Lung (tissue), 12 donors: ENCODE measurements around the gene GRSF1. TPM values are rescaled to one million over a fixed set of nuclear protein-coding genes. Genes with fewer than 3 reads are reported as not detected.

ENCODE experiments used
- ATAC-seq: fragments of 200-7000 bp; cut with Tn5 transposase; one replicate; pipeline ENCODE4 v1.9.1; 2020; ENCODE audit warnings: moderate number of reproducible peaks; ENCODE audit not compliant: insufficient read depth, low FRiP score
- DNase-seq, 3 donors: peaks; one replicate each; pipeline ENCODE4 v3.0.0-alpha.2; 2013 to 2017
- H3K27ac ChIP-seq, 2 donors: one replicate each; pipeline ENCODE4 v1.5.1; 2013; ENCODE audit warnings: mild to moderate bottlenecking in 2 of 2, moderate library complexity in 2 of 2, control low read depth in 1 of 2, inconsistent platforms in 1 of 2, low read depth in 1 of 2, low read length in 1 of 2
- H3K27me3 ChIP-seq, 3 donors: one replicate each; pipeline ENCODE4 v1.5.1; 2013; ENCODE audit warnings: low read length in 2 of 3; ENCODE audit not compliant: control insufficient read depth in 3 of 3, insufficient read depth in 3 of 3
- H3K36me3 ChIP-seq, 4 donors: one replicate each; pipeline ENCODE4 v1.5.1; 2013; ENCODE audit warnings: low read length in 4 of 4, mild to moderate bottlenecking in 1 of 4, moderate library complexity in 1 of 4; ENCODE audit not compliant: control insufficient read depth in 4 of 4, insufficient read depth in 4 of 4
- H3K4me1 ChIP-seq, 5 donors: one replicate each; pipeline ENCODE4 v1.5.1; 2013; ENCODE audit warnings: low read length in 5 of 5, mild to moderate bottlenecking in 2 of 5, moderate library complexity in 1 of 5; ENCODE audit not compliant: control insufficient read depth in 5 of 5, insufficient read depth in 5 of 5
- H3K4me3 ChIP-seq: one replicate; pipeline ENCODE4 v1.5.1; 2013; ENCODE audit warnings: mild to moderate bottlenecking, control low read depth, moderate library complexity
- H3K9ac ChIP-seq, 2 donors: one replicate each; pipeline ENCODE4 v1.5.1; 2013; ENCODE audit warnings: low read length in 2 of 2, control low read depth in 1 of 2; ENCODE audit not compliant: insufficient read depth in 1 of 2
- H3K9me3 ChIP-seq, 4 donors: one replicate each; pipeline ENCODE4 v1.5.1; 2013; ENCODE audit warnings: low read length in 3 of 4, mild to moderate bottlenecking in 1 of 4, moderate library complexity in 1 of 4; ENCODE audit not compliant: control insufficient read depth in 4 of 4, insufficient read depth in 3 of 4
- WGBS, 2 donors: extraction: QIAGEN DNeasy Blood & Tissue Kit; methylation state at CpG; one replicate each; pipeline ENCODE4 v1.1.7; 2013; 5-methylcytosine and 5-hydroxymethylcytosine counted together
- polyA plus RNA-seq, 2 donors: library from polyadenylated mRNA; stranded (reverse); fragments of 200-250 nt; gene quantifications; one replicate each; pipeline ENCODE4 v1.2.1, GENCODE V29; 2013
- total RNA-seq, 2 donors: library from RNA; depleted of rRNA in 1 of 2; stranded (reverse); fragments of >200 nt in 1 of 2; gene quantifications; one replicate each; pipeline ENCODE4 v1.2.1, GENCODE V29; 2014 to 2021
- TF ChIP-seq, protein P1 (sequence below): IDR thresholded peaks from 2 replicates; pipeline ENCODE4 v1.5.1; 2012; ENCODE audit warnings: mild to moderate bottlenecking; ENCODE audit errors: control extremely low read depth, extremely low read depth
- donor health status: control.
- donor health status: control.
- donor health status: Bipolar disorder and iron deficiency.
- donor health status: healthy.
- donor health status: DM: yes; HTN: yes; CAD: no.

The GRSF1 gene
- total and polyA plus RNA-seq, 4 donors: 28.5 to 64.6 (median 47.5) TPM

DNA sequence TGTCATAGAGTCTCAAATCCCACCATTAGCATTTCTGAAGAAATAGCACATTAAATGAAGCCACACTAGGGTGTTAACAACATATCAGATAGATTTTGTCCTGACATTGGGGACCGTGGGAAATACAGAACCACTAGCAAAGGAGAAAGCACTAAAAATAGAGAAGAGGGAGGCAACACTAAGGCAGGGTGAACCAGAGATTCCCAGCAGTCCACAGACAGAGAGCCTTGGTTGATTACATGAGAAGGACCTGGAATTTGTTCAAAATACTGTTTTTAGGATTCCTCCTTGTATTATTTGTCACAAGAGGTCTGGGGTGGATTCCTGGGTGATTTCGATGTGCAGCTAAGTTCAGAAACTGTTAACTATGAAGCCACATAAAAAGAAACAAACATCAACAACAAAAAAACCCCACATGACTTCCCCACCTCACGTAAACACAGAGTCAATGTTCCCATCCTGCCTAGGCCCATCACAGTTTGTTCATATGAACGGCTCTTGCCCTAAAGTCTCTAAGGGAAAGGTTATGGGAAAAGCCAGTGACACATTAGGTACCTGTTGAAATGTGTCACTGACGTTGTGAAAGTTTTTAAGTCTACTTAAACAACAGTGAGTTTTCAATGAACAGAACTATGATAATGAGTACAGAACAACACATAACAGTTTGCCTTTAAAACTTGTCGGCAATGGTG, 23.6 kb upstream of the GRSF1 start:
- TF ChIP-seq, protein P1, sequence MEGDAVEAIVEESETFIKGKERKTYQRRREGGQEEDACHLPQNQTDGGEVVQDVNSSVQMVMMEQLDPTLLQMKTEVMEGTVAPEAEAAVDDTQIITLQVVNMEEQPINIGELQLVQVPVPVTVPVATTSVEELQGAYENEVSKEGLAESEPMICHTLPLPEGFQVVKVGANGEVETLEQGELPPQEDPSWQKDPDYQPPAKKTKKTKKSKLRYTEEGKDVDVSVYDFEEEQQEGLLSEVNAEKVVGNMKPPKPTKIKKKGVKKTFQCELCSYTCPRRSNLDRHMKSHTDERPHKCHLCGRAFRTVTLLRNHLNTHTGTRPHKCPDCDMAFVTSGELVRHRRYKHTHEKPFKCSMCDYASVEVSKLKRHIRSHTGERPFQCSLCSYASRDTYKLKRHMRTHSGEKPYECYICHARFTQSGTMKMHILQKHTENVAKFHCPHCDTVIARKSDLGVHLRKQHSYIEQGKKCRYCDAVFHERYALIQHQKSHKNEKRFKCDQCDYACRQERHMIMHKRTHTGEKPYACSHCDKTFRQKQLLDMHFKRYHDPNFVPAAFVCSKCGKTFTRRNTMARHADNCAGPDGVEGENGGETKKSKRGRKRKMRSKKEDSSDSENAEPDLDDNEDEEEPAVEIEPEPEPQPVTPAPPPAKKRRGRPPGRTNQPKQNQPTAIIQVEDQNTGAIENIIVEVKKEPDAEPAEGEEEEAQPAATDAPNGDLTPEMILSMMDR: no peak
- Histone ChIP-seq H3K27ac (no peak overlapping the region), H3K4me3 (no peak overlapping the region), H3K9me3 (no peaks in the 10 kb centered on the region), H3K4me1 (peaks cover 0 to 4% (median 0%) of the 10 kb centered on the region in 5 donors), H3K9ac (no peak overlapping the region), H3K27me3 (no peaks in the 10 kb centered on the region), H3K36me3 (no peaks in the 10 kb centered on the region)
- 62 to 71% methylated on average over 6 of the region's 6 CpGs for WGBS, 2 donors
- DNase-seq (no peak), ATAC-seq (no peak)

DNA sequence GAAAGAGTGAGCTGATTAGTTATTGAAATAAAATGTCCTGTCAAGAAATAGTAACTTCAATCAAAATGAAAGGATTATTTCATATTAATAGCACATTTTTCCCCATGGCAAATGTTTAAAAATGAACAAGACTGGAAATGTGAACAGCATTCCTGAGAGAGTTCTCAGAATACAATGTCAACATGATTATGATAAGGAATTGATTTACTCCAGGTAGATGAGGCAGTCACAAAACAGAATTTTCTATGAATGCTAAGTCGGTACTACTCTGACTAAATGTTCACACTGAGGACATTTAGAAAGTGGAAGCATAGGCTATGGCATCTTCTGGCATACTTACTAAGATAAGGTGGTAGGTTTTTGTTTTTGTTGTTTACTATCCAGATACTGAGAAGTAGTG, 19.4 kb upstream of the GRSF1 start:
- ATAC-seq (no peak), DNase-seq (no peak)
- H3K4me1 ChIP-seq: peaks cover 0 to 4% (median 0%) of the 10 kb centered on the region in 5 donors
- TF ChIP-seq, protein P1: no peak
- WGBS, 2 donors: 73 to 83% methylated on average over 1 of the region's 1 CpG
- H3K9ac ChIP-seq: no peak overlapping the region
- H3K4me3 ChIP-seq: no peak overlapping the region
- H3K9me3 ChIP-seq: no peaks in the 10 kb centered on the region
- H3K27me3 ChIP-seq: no peaks in the 10 kb centered on the region
- no peak overlapping the region for H3K27ac ChIP-seq
- H3K36me3 ChIP-seq: no peaks in the 10 kb centered on the region

DNA sequence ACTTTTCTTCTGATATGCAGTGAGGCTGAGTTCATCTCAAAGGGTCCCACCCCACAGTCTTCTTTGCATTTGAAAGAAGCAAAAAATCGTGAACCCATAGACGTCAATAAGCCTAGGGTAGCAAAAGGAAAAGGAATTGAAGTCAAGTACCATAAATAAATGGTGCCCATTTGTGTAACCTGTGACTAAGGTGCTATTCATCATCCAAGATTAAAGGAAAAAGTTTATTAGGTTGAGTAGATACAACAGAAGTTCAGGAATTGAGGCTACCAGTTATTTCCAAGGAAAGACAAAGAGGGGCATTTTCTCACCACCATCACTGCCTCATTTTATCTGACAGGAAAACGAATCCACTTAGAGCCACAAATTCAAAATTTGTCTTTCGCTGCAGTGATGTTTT, 18.8 kb upstream of the GRSF1 start:
- no peak overlapping the region for H3K27ac ChIP-seq
- H3K36me3 ChIP-seq: no peaks in the 10 kb centered on the region
- WGBS, 2 donors: 87 to 92% methylated on average over 4 of the region's 4 CpGs
- no peaks in the 10 kb centered on the region for H3K27me3 ChIP-seq
- H3K4me3 ChIP-seq: no peak overlapping the region
- peaks cover 0 to 4% (median 0%) of the 10 kb centered on the region in 5 donors for H3K4me1 ChIP-seq
- DNase-seq (no peak), ATAC-seq (no peak)
- no peak overlapping the region for H3K9ac ChIP-seq
- H3K9me3 ChIP-seq: no peaks in the 10 kb centered on the region
- TF ChIP-seq, protein P1: no peak

DNA sequence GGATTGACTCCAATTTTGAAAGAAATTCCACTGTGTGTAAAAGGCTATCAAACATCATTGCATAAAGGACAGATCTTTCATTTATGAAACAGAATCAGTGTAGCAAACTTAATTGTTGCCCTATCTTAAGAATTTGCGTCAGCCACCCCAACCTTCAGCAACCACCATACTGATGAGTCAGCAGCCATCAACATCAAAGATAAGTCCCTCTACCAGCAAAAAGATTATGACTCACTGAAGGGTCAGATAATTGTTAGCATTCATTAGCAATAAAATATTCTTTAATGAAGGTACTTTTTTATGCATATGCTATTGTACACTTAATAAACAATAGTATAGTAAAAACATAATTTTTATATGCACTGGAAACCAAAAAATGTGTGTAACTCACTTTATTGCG, 15.8 kb upstream of the GRSF1 start:
- TF ChIP-seq, protein P1: no peak
- ATAC-seq (no peak), DNase-seq (no peak)
- Histone ChIP-seq H3K4me1 (no peaks in the 10 kb centered on the region), H3K27me3 (no peaks in the 10 kb centered on the region), H3K27ac (no peak overlapping the region), H3K4me3 (no peak overlapping the region), H3K9ac (no peak overlapping the region), H3K36me3 (no peaks in the 10 kb centered on the region), H3K9me3 (peaks cover 0 to 2% (median 0%) of the 10 kb centered on the region in 4 donors)
- WGBS, 2 donors: 99 to 100% methylated on average over 2 of the region's 2 CpGs
